Measurements from ENCODE around the gene PRKN. TPM values are rescaled to one million over a fixed set of nuclear protein-coding genes. Genes with fewer than 3 reads are reported as not detected.

PRKN gene
- total RNA-seq, 1 experiment from 2014 or later: 2.0 TPM

DNA sequence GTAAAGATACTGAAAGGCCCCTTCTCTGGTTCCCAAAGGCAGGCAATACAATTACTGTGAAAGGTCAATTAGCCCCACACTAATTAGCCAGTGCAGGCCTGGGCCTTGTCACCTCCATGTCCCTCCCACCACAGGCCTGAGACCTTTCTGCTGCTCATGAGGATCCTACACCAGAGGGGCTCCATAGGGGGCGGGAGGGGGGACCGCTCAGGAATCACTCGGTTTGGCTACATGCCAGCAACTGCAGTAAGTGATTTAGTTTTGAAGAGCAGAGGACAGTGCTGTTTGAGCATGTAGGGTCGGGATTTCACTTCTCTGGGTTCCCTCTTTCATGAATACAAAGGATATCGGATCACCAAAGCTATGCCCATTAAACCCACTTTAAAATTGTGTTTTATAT lies 455.6 kb downstream of the PRKN start:
- no peak for DNase-seq
- Histone ChIP-seq H3K14ac (ENCODE audit: insufficient read depth, low read length) (no peak overlapping the region), H3T11ph (ENCODE audit: low read length) (no peak overlapping the region), H3K23ac (ENCODE audit: insufficient read length, low read depth, low read length) (no peak overlapping the region), H3K79me2 (ENCODE audit: insufficient read depth, low read length) (no peaks in the 10 kb centered on the region), H4K8ac (replicated peaks; ENCODE audit: insufficient read length, low read depth, low read length) (no peak overlapping the region), H2BK120ac (ENCODE audit: low read depth, low read length, poor library complexity, severe bottlenecking) (no peak overlapping the region), H3K9ac (ENCODE audit: extremely low read depth, insufficient read length, low read length) (no peak overlapping the region), H4K20me1 (ENCODE audit: control insufficient read depth, insufficient read depth, insufficient read length) (no peaks in the 10 kb centered on the region), H3K56ac (ENCODE audit: insufficient read length, low read depth, low read length) (no peak overlapping the region), H3K23me2 (ENCODE audit: insufficient read length, low read depth, low read length, poor library complexity, severe bottlenecking) (no peaks in the 10 kb centered on the region), H3K4me1 (ENCODE audit: insufficient read depth, low read length) (no peaks in the 10 kb centered on the region), H3K27me3 (ENCODE audit: insufficient read depth, low read length) (no peaks in the 10 kb centered on the region), H4K91ac (ENCODE audit: insufficient read length, low read depth, low read length) (no peak overlapping the region), H2BK5ac (ENCODE audit: insufficient read length, low read length) (no peak overlapping the region), H3K79me1 (ENCODE audit: insufficient read depth, low read depth, low read length, poor library complexity, severe bottlenecking) (no peaks in the 10 kb centered on the region), H3K18ac (ENCODE audit: insufficient read length, low read depth, low read length) (no peak overlapping the region), H3K4me2 (ENCODE audit: insufficient read depth, insufficient read length, low read length) (no peak overlapping the region), H4K5ac (ENCODE audit: insufficient read length, low read depth, low read length) (no peak overlapping the region), H3K4ac (ENCODE audit: low read depth, low read length) (no peak overlapping the region), H2BK12ac (ENCODE audit: insufficient read length, low read depth, low read length) (no peak overlapping the region), H3K27ac (ENCODE audit: insufficient read length, low read depth, low read length) (no peak overlapping the region), H2AFZ (ENCODE audit: low read length) (no peak overlapping the region), H3K9me3 (ENCODE audit: control insufficient read depth, low read depth, low read length) (no peaks in the 10 kb centered on the region), H2AK5ac (ENCODE audit: insufficient read length, low read length) (no peak overlapping the region), H2BK20ac (ENCODE audit: low read depth, low read length, poor library complexity, severe bottlenecking) (no peak overlapping the region), H2BK15ac (ENCODE audit: low read depth, low read length) (no peak overlapping the region)
- no peak for TF ChIP-seq CTCF (conservative IDR thresholded peaks at IDR 0.05)
- Mint-ChIP-seq H3K36me3 (ENCODE audit: insufficient read depth in 1 of 3, low read depth in 3 of 3) (no peaks in the 10 kb centered on the region), H3K4me3 (no peak overlapping the region), H3K27me3 (ENCODE audit: low read depth) (no peaks in the 10 kb centered on the region), H3K27ac (no peak overlapping the region), H3K4me1 (no peaks in the 10 kb centered on the region), H3K9me3 (no peaks in the 10 kb centered on the region)
- no CpG with 5 or more reads among the region's 5 CpGs for WGBS (ENCODE audit: extremely low coverage, insufficient read length, low lambda C conversion rate)
